ENCODE data around the gene DTX3.
A peak's percentile ranks its signal among the peaks of the same experiment; 100 is the strongest.

The DTX3 gene

DNA sequence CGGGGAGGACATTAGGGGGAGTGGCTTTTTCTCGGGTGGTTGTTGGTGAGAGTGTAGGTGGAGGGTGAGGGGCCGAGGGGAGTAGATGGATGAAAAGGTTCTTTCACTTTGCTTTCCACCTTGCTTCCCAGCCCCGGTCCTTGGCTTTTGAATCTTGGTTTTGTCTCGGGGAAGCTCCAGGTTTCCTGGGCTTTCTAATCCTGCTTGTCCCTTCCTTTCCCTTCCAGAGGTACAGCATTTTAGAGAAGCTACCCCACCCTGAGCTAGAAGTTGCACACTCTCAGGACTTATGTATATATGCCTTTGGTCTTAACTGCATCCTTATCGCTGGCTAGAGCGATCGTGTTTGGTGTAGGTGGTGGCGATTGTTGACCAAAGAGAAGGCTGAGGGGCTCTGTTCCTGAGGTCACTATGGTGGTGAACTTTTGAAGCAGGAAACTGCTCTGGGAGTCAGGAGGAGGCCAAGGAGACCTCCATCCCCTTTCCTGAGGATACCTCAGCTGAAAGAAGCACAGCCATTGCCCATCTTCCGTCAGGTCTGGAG is 12.8 kb upstream of the DTX3 start:
- no peaks in the 10 kb centered on the region for H3K9me3 Mint-ChIP-seq
- TF ChIP-seq CTCF (IDR thresholded peaks at IDR 0.05; ENCODE audit: unreplicated experiment in 3 of 3): no peak
- peaks cover 24% of the 10 kb centered on the region for H3K27me3 Mint-ChIP-seq (ENCODE audit: low read depth)
- peak overlapping the region; percentile 59 to 92 (median 82) for H3K27ac Mint-ChIP-seq
- H3K36me3 Mint-ChIP-seq (ENCODE audit: low read depth): peaks cover 12% of the 10 kb centered on the region
- H3K4me3 Mint-ChIP-seq: peak overlapping the region; percentile 91 to 97 (median 95)
- H3K4me1 Mint-ChIP-seq: peaks cover 17% of the 10 kb centered on the region

DNA sequence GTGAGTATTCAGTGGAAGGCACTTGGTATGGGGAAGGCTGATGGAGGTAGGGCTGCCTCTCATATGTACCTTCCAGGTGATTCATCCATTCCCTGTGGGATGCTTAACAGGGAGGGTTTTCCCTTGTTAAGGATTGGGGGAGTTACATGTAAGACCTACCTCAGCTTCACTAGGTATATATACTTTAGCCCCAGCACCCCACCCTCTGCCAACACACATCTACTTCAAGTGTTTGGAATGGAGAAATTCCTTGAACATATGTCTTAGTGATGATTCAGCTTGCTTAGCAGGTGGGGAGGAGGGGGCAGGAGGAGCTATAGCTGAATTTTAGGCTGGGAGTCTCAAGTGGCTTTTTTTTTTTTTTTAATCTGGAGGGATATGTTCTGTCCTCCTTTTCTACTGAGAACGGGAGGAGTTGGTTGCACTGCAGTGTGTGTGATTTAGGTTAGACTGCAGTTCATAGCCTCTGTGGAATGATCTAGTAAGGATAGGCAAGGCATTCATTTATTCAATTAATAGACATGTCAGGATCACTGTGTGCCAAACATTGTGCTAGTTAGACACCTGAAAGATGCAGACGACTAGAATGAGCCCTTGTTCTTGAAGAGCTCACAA is 12.0 kb upstream of the DTX3 start:
- peak overlapping the region in 2 of 3 experiments; percentile 82 to 92 for H3K27ac Mint-ChIP-seq
- H3K4me3 Mint-ChIP-seq: peak overlapping the region; percentile 91 to 97 (median 95)
- H3K9me3 Mint-ChIP-seq: no peaks in the 10 kb centered on the region
- peaks cover 17% of the 10 kb centered on the region for H3K4me1 Mint-ChIP-seq
- no peak for TF ChIP-seq CTCF (IDR thresholded peaks at IDR 0.05; ENCODE audit: unreplicated experiment in 3 of 3)
- H3K36me3 Mint-ChIP-seq (ENCODE audit: low read depth): peaks cover 17% of the 10 kb centered on the region
- peaks cover 24% of the 10 kb centered on the region for H3K27me3 Mint-ChIP-seq (ENCODE audit: low read depth)

DNA sequence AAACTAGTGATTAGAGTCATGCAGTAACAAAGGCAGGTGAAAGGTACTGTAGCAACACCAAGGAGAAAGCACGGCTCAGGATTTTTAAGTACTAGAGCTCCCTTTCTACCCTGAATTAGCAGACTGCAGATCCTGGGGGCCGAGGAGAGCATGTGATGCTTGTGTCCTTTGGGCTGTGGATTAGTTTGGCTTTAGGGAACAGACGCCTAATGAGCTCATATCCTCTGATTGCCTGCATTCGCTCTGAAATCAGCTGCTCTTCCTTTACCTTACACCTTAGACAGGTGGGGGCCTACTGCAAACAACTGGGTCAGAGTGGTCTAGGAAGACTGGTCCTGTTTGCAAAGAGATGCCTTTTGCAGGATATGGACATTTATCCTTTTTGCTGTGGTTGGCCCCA is 11.4 kb upstream of the DTX3 start:
- peaks cover 17% of the 10 kb centered on the region for H3K4me1 Mint-ChIP-seq
- H3K36me3 Mint-ChIP-seq (ENCODE audit: low read depth): peaks cover 19% of the 10 kb centered on the region
- peak overlapping the region in 2 of 3 experiments; percentile 91 to 97 for H3K4me3 Mint-ChIP-seq
- no peaks in the 10 kb centered on the region for H3K9me3 Mint-ChIP-seq
- TF ChIP-seq CTCF (IDR thresholded peaks at IDR 0.05; ENCODE audit: unreplicated experiment in 3 of 3): no peak
- peaks cover 24% of the 10 kb centered on the region for H3K27me3 Mint-ChIP-seq (ENCODE audit: low read depth)
- no peak overlapping the region for H3K27ac Mint-ChIP-seq

- Mint-ChIP-seq H3K4me1 (peaks cover 20% of the 10 kb centered on the region), H3K27me3 (ENCODE audit: low read depth) (peaks cover under 1% of the 10 kb centered on the region), H3K36me3 (ENCODE audit: low read depth) (peaks cover 51% of the 10 kb centered on the region), H3K27ac (no peak overlapping the region), H3K9me3 (no peaks in the 10 kb centered on the region), H3K4me3 (no peak overlapping the region)
- TF ChIP-seq CTCF (IDR thresholded peaks at IDR 0.05; ENCODE audit: unreplicated experiment in 3 of 3): no peak
Observed at GRCh38 chr12:57600395-57600794, 4.2 kb upstream of the DTX3 start.

DNA sequence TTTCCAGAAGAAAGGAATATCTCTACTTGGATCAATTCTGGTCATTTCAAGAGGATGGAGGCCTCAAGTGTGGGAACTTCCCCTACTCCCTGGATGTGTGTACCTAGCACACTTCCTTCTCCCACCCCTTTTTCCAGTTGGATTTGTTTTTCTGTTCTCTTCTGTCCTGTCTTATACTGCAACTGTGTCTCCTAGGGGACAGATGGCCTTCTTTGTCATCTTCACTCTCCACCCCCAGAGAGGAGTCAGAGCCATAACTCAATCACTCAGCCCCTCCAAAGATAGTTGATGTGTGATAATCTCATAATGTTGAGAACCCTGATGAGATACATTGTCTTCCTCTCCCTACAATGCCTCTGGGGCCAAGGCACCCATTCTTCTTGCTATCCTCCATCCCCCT is 2.1 kb upstream of the DTX3 start:
- peak overlapping the region in 2 of 3 experiments; percentile 11 to 98 for H3K27ac Mint-ChIP-seq
- TF ChIP-seq CTCF (IDR thresholded peaks at IDR 0.05; ENCODE audit: unreplicated experiment in 3 of 3): no peak
- peaks cover 4% of the 10 kb centered on the region for H3K27me3 Mint-ChIP-seq (ENCODE audit: low read depth)
- peak overlapping the region in 1 of 3 experiments; percentile 5 for H3K4me3 Mint-ChIP-seq
- H3K9me3 Mint-ChIP-seq: no peaks in the 10 kb centered on the region
- peaks cover 36% of the 10 kb centered on the region for H3K4me1 Mint-ChIP-seq
- peaks cover 51% of the 10 kb centered on the region for H3K36me3 Mint-ChIP-seq (ENCODE audit: low read depth)

DNA sequence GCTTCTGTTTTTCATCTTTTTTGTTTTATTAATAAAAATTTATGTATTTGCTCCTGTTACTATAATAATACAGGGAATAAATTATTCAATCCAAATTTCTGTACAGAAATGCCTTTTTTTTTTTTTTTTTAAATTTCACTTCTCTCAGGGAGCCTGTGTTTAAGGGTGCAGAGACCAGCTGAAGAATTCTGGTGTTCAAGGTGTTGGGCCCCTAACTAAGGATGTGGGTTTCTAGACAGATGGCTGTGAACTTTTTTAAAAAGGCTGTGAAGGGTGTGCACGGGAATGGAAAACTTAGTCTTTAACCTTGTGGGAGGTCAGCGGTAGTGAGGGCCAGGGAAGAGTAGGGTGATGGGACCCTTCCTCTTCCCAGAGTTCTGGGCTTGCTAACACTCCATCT is 1.3 kb upstream of the DTX3 start:
- peaks cover 52% of the 10 kb centered on the region for H3K36me3 Mint-ChIP-seq (ENCODE audit: low read depth)
- TF ChIP-seq CTCF (IDR thresholded peaks at IDR 0.05; ENCODE audit: unreplicated experiment in 3 of 3): no peak
- H3K4me3 Mint-ChIP-seq: peak overlapping the region; percentile 83 to 91 (median 88)
- H3K9me3 Mint-ChIP-seq: no peaks in the 10 kb centered on the region
- peaks cover 4% of the 10 kb centered on the region for H3K27me3 Mint-ChIP-seq (ENCODE audit: low read depth)
- peak overlapping the region; percentile 92 to 98 (median 97) for H3K27ac Mint-ChIP-seq
- H3K4me1 Mint-ChIP-seq: peaks cover 42% of the 10 kb centered on the region

All from nephron (organoid).